HUES48 (cell line): Measurements from ENCODE around the gene CARD11.

Source experiments
- H3K27ac ChIP-seq: one replicate; pipeline ENCODE4 v1.7.0; 2013; ENCODE audit warnings: low read depth, low read length, inconsistent platforms
- H3K27me3 ChIP-seq: 2 replicates; pipeline ENCODE4 v1.6.1; 2013; ENCODE audit warnings: mild to moderate bottlenecking, low read length; ENCODE audit not compliant: control insufficient read depth, insufficient read depth
- H3K36me3 ChIP-seq: 2 replicates; pipeline ENCODE4 v1.6.1; 2013; ENCODE audit warnings: low read length; ENCODE audit not compliant: control insufficient read depth, insufficient read depth
- H3K4me1 ChIP-seq: 2 replicates; pipeline ENCODE4 v1.6.1; 2013; ENCODE audit warnings: mild to moderate bottlenecking, low read length; ENCODE audit not compliant: control insufficient read depth, insufficient read depth
- H3K4me3 ChIP-seq: 2 replicates; pipeline ENCODE4 v1.5.1; 2013; ENCODE audit warnings: mild to moderate bottlenecking, low read depth, low read length
- H3K9ac ChIP-seq: 2 replicates; pipeline ENCODE4 v1.6.1; 2013; ENCODE audit warnings: mild to moderate bottlenecking, low read depth, low read length, moderate library complexity
- H3K9me3 ChIP-seq: 2 replicates; pipeline ENCODE4 v1.6.1; 2013; ENCODE audit warnings: low read length; ENCODE audit not compliant: control insufficient read depth, insufficient read depth

Gene CARD11

GRCh38 chr7:2954433-2954853, 89.2 kb downstream of the CARD11 start:
- H3K36me3 ChIP-seq, result no peaks in the 10 kb centered on the region
- H3K9me3 ChIP-seq, result peaks cover 19% of the 10 kb centered on the region
- H3K27ac ChIP-seq, result no peak overlapping the region
- H3K9ac ChIP-seq, result no peak overlapping the region
- H3K4me1 ChIP-seq, result no peaks in the 10 kb centered on the region
- no peak overlapping the region for H3K4me3 ChIP-seq
- no peaks in the 10 kb centered on the region for H3K27me3 ChIP-seq

- Histone ChIP-seq H3K4me1 (no peaks in the 10 kb centered on the region), H3K27me3 (no peaks in the 10 kb centered on the region), H3K4me3 (no peak overlapping the region), H3K9me3 (peaks cover 22% of the 10 kb centered on the region), H3K27ac (no peak overlapping the region), H3K36me3 (no peaks in the 10 kb centered on the region), H3K9ac (no peak overlapping the region)
Observed at GRCh38 chr7:2953588-2954407, 89.9 kb downstream of the CARD11 start.

GRCh38 chr7:2953099-2953498, 90.6 kb downstream of the CARD11 start:
- Histone ChIP-seq H3K27me3 (no peaks in the 10 kb centered on the region), H3K9ac (no peak overlapping the region), H3K27ac (no peak overlapping the region), H3K36me3 (no peaks in the 10 kb centered on the region), H3K9me3 (peaks cover 28% of the 10 kb centered on the region), H3K4me3 (no peak overlapping the region), H3K4me1 (no peaks in the 10 kb centered on the region)

- H3K4me1 ChIP-seq, result no peaks in the 10 kb centered on the region
- no peaks in the 10 kb centered on the region for H3K27me3 ChIP-seq
- H3K9me3 ChIP-seq, result peaks cover 28% of the 10 kb centered on the region
- no peaks in the 10 kb centered on the region for H3K36me3 ChIP-seq
- no peak overlapping the region for H3K9ac ChIP-seq
- H3K4me3 ChIP-seq, result no peak overlapping the region
- H3K27ac ChIP-seq, result no peak overlapping the region
Observed at GRCh38 chr7:2952316-2952715, 91.4 kb downstream of the CARD11 start.

GRCh38 chr7:2950578-2950977, 93.1 kb downstream of the CARD11 start:
- Histone ChIP-seq H3K4me1 (no peaks in the 10 kb centered on the region), H3K27ac (no peak overlapping the region), H3K27me3 (no peaks in the 10 kb centered on the region), H3K36me3 (no peaks in the 10 kb centered on the region), H3K9ac (no peak overlapping the region), H3K4me3 (no peak overlapping the region), H3K9me3 (peaks cover 28% of the 10 kb centered on the region)

- Histone ChIP-seq H3K9me3 (peaks cover 28% of the 10 kb centered on the region), H3K36me3 (0 out of 2 replicates have a peak, but pooled peaks cover 5% of the 10 kb centered on the region), H3K27ac (peak overlapping the region; percentile 0), H3K4me3 (no peak overlapping the region), H3K27me3 (no peaks in the 10 kb centered on the region), H3K9ac (no peak overlapping the region), H3K4me1 (no peaks in the 10 kb centered on the region)
Observed at GRCh38 chr7:2948749-2949148, 94.9 kb downstream of the CARD11 start.

DNA sequence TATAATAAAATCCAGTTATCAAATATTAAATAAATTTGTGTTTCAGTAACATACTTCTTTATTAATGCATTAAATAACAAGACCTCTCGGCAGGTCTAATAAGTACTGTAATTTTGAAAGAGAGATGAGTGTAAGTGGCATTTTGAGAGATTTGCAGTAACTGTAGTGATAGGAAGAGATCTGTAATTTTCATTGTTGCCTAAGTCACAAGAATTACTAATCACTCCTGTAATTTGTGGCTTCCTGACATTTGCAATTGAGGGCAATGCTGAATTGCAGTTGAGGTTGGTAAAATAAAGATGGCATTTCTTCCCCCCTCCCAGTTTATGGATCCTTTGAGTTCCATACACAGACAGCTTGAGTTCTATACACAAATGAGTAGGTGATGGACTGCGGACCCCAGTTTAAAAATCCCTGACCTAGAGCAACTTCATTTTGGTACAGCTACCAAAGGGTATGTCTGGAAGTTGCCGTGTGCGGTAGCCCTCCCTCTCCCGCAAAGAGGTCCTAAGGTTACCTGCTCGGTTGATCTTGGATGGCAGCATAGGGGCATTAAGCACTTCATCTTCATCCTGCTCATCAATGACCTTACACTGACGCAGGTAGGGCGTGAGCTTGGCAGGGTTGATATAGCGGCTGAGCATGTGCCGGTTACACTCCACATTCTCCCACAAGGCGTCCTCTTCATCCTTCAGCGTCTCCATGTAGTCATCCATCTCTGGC, 96.4 kb downstream of the CARD11 start:
- no peak overlapping the region for H3K27ac ChIP-seq

GRCh38 chr7:2945171-2945570, 98.5 kb downstream of the CARD11 start:
- no peak overlapping the region for H3K27ac ChIP-seq
- no peaks in the 10 kb centered on the region for H3K27me3 ChIP-seq
- no peaks in the 10 kb centered on the region for H3K4me1 ChIP-seq
- H3K36me3 ChIP-seq, result 0 out of 2 replicates have a peak, but pooled peaks cover 5% of the 10 kb centered on the region
- H3K9me3 ChIP-seq, result peaks cover 16% of the 10 kb centered on the region
- no peak overlapping the region for H3K4me3 ChIP-seq
- no peak overlapping the region for H3K9ac ChIP-seq

More for the DNA sequence above, 96.4 kb downstream of the CARD11 start:
- H3K27me3 ChIP-seq, result no peaks in the 10 kb centered on the region
- no peaks in the 10 kb centered on the region for H3K4me1 ChIP-seq
- 0 out of 2 replicates have a peak, but pooled peaks cover 5% of the 10 kb centered on the region for H3K36me3 ChIP-seq
- no peak overlapping the region for H3K4me3 ChIP-seq
- H3K9ac ChIP-seq, result no peak overlapping the region
- H3K9me3 ChIP-seq, result peaks cover 28% of the 10 kb centered on the region

DNA sequence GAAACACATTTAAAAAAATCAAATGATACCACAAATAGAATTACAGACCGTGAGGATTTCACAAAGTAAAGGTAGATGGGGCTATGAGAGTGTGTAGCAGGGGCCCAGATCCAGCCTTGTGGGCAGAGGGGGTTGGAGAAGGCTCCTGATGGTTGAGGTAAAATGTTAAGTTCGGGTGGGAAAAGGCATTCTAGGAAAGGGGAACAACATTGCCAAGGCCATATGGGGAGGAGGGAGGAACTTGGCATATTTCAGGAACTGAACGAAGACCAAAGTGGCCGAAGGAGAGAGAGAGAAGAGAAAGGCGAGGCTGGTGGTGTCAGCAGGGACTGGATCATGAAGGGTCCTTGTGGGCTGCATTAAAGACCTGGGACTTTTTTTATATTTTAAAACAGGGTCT, 98.9 kb downstream of the CARD11 start:
- H3K4me1 ChIP-seq, result no peaks in the 10 kb centered on the region
- H3K4me3 ChIP-seq, result no peak overlapping the region
- no peak overlapping the region for H3K9ac ChIP-seq
- no peaks in the 10 kb centered on the region for H3K27me3 ChIP-seq
- no peak overlapping the region for H3K27ac ChIP-seq
- H3K36me3 ChIP-seq, result 0 out of 2 replicates have a peak, but pooled peaks cover 5% of the 10 kb centered on the region
- H3K9me3 ChIP-seq, result peaks cover 11% of the 10 kb centered on the region

GRCh38 chr7:2943851-2944601, 99.6 kb downstream of the CARD11 start:
- Histone ChIP-seq H3K36me3 (peaks cover 6% of the 10 kb centered on the region; the same call in 1 of the 2 replicates), H3K9ac (no peak overlapping the region)

More at GRCh38 chr7:2943851-2944601, 99.6 kb downstream of the CARD11 start:
- Histone ChIP-seq H3K4me1 (no peaks in the 10 kb centered on the region), H3K9me3 (0 out of 2 replicates have a peak, but pooled peaks cover 5% of the 10 kb centered on the region), H3K27me3 (no peaks in the 10 kb centered on the region), H3K27ac (no peak overlapping the region), H3K4me3 (no peak overlapping the region)
